Karpas-422 (cell line): ENCODE results near the gene PLB1. TPM values are rescaled to one million over a fixed set of nuclear protein-coding genes. Genes with fewer than 3 reads are reported as not detected.

Experiments
- DNase-seq: peaks from one replicate; pipeline ENCODE4 v3.0.0-alpha.2; 2015
- H2AFZ ChIP-seq: fragments of 200-600 bp; sonication (generic); 2 replicates; pipeline ENCODE4 v1.6.1; 2014; ENCODE audit warnings: antibody characterized with exemption, low read length, mixed read lengths
- H3K27ac ChIP-seq: fragments of 200-600 bp; sonication (generic); 2 replicates; pipeline ENCODE4 v1.5.1; 2014; ENCODE audit warnings: mild to moderate bottlenecking, low read length, moderate library complexity
- H3K27me3 ChIP-seq: fragments of 200-600 bp; sonication (generic); 2 replicates; pipeline ENCODE4 v1.6.1; 2014; ENCODE audit warnings: low read length, mixed read lengths
- H3K36me3 ChIP-seq: fragments of 200-600 bp; sonication (generic); 2 replicates; pipeline ENCODE4 v1.6.1; 2014; ENCODE audit warnings: low read length, mixed read lengths; ENCODE audit not compliant: insufficient read depth
- H3K4me1 ChIP-seq: fragments of 200-600 bp; sonication (generic); 2 replicates; pipeline ENCODE4 v1.6.1; 2014; ENCODE audit warnings: mild to moderate bottlenecking, low read length, mixed read lengths
- H3K4me2 ChIP-seq: fragments of 200-600 bp; sonication (generic); 2 replicates; pipeline ENCODE4 v1.6.1; 2014; ENCODE audit warnings: low read length, low read depth, mild to moderate bottlenecking; ENCODE audit not compliant: poor library complexity, severe bottlenecking
- H3K4me3 ChIP-seq: fragments of 200-600 bp; sonication (generic); 2 replicates; pipeline ENCODE4 v1.5.1; 2014; ENCODE audit warnings: mild to moderate bottlenecking, antibody characterized with exemption, low read length, mixed read lengths
- H3K79me2 ChIP-seq: fragments of 200-600 bp; sonication (generic); 2 replicates; pipeline ENCODE4 v1.6.1; 2014; ENCODE audit warnings: mild to moderate bottlenecking, low read length, mixed read lengths
- H3K9ac ChIP-seq: fragments of 200-600 bp; sonication (generic); 2 replicates; pipeline ENCODE4 v1.6.0; 2014; ENCODE audit warnings: low read length
- H3K9me2 ChIP-seq: fragments of 200-600 bp; sonication (generic), shearing (Covaris generic); replicated peaks from 2 replicates; pipeline ENCODE4 v1.6.0; 2014; ENCODE audit warnings: mild to moderate bottlenecking, low read length, moderate library complexity; ENCODE audit not compliant: insufficient read depth
- H3K9me3 ChIP-seq: fragments of 300-700, 200-600 bp; sonication (generic); 2 replicates; pipeline ENCODE4 v1.6.1; 2014; ENCODE audit warnings: low read length, mixed read lengths
- H4K20me1 ChIP-seq: fragments of 200-600 bp; sonication (generic); 2 replicates; pipeline ENCODE4 v1.6.1; 2014; ENCODE audit warnings: mild to moderate bottlenecking, antibody characterized with exemption, low read length, low read depth; ENCODE audit not compliant: insufficient read depth
- total RNA-seq: library from RNA; depleted of rRNA; stranded (reverse); fragments of >200 nt; shearing (Covaris generic); gene quantifications from 2 replicates; pipeline ENCODE4 v1.2.3, GENCODE V29; 2014; ENCODE audit warnings: low replicate concordance

PLB1 gene
- total RNA-seq, 1 experiment from 2014 or later, result not detected

GRCh38 chr2:28513097-28513496 lies 17.2 kb downstream of the PLB1 start:
- no peak overlapping the region for H2AFZ ChIP-seq
- no peaks in the 10 kb centered on the region for H3K9me3 ChIP-seq
- H3K4me1 ChIP-seq, result no peaks in the 10 kb centered on the region
- H3K36me3 ChIP-seq, result no peaks in the 10 kb centered on the region
- H4K20me1 ChIP-seq, result no peaks in the 10 kb centered on the region
- DNase-seq, result no peak
- no peak overlapping the region for H3K4me2 ChIP-seq
- no peak overlapping the region for H3K27ac ChIP-seq
- no peak overlapping the region for H3K9ac ChIP-seq
- no peaks in the 10 kb centered on the region for H3K27me3 ChIP-seq
- H3K9me2 ChIP-seq, result no peaks in the 10 kb centered on the region
- H3K4me3 ChIP-seq, result no peak overlapping the region
- no peaks in the 10 kb centered on the region for H3K79me2 ChIP-seq

DNA sequence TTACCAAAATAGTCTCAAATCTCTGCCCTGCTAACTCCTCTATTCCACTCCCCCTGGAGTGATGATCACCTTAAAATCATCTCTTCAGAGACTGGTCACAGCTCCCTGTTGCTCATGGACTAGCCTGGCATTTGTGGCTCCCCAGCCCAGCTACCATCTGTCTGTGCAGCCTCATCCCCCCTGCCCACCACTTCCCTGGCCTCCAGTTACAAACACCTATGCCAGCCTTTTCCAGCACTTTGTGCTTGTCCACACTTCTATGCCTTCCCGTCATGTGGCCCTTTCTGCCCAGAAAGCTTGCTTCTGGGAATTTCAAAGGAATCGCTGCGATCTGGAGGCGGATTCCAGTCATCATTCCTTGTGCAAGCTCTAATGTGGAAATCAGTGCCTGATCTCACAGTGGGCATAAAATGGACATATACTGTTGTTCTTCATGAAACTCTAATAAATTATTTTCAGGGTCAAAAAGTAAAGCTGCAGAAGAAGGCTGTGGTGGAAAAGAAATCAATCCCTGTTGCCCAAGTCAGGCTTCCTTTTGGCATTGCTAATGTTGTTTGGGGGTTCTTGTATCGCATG lies 19.4 kb downstream of the PLB1 start:
- DNase-seq, result no peak
- no peaks in the 10 kb centered on the region for H3K9me2 ChIP-seq

GRCh38 chr2:28516430-28516829 lies 20.6 kb downstream of the PLB1 start:
- no peak overlapping the region for H3K4me3 ChIP-seq
- no peaks in the 10 kb centered on the region for H3K36me3 ChIP-seq
- no peaks in the 10 kb centered on the region for H3K79me2 ChIP-seq

More for the DNA sequence above, 19.4 kb downstream of the PLB1 start:
- no peak overlapping the region for H3K4me2 ChIP-seq
- H3K4me1 ChIP-seq, result no peaks in the 10 kb centered on the region
- no peak overlapping the region for H3K9ac ChIP-seq
- H3K36me3 ChIP-seq, result no peaks in the 10 kb centered on the region
- no peak overlapping the region for H3K4me3 ChIP-seq
- no peaks in the 10 kb centered on the region for H4K20me1 ChIP-seq
- no peaks in the 10 kb centered on the region for H3K79me2 ChIP-seq
- H3K27ac ChIP-seq, result no peak overlapping the region
- no peak overlapping the region for H2AFZ ChIP-seq
- H3K27me3 ChIP-seq, result no peaks in the 10 kb centered on the region
- no peaks in the 10 kb centered on the region for H3K9me3 ChIP-seq

GRCh38 chr2:28516950-28517349 lies 21.1 kb downstream of the PLB1 start:
- H3K9ac ChIP-seq, result no peak overlapping the region
- no peak overlapping the region for H2AFZ ChIP-seq
- H3K36me3 ChIP-seq, result no peaks in the 10 kb centered on the region
- H3K4me2 ChIP-seq, result no peak overlapping the region
- no peak overlapping the region for H3K4me3 ChIP-seq
- no peak for DNase-seq
- no peaks in the 10 kb centered on the region for H3K79me2 ChIP-seq
- no peaks in the 10 kb centered on the region for H3K27me3 ChIP-seq
- no peaks in the 10 kb centered on the region for H3K9me3 ChIP-seq
- no peaks in the 10 kb centered on the region for H4K20me1 ChIP-seq
- peaks cover 6% of the 10 kb centered on the region for H3K4me1 ChIP-seq
- no peaks in the 10 kb centered on the region for H3K9me2 ChIP-seq
- H3K27ac ChIP-seq, result no peak overlapping the region

More at GRCh38 chr2:28516430-28516829, 20.6 kb downstream of the PLB1 start:
- DNase-seq, result no peak
- H3K27ac ChIP-seq, result no peak overlapping the region
- no peaks in the 10 kb centered on the region for H3K27me3 ChIP-seq
- H3K9me2 ChIP-seq, result no peaks in the 10 kb centered on the region
- no peak overlapping the region for H3K4me2 ChIP-seq
- H2AFZ ChIP-seq, result no peak overlapping the region
- H3K9me3 ChIP-seq, result no peaks in the 10 kb centered on the region
- peaks cover 4% of the 10 kb centered on the region for H3K4me1 ChIP-seq
- H4K20me1 ChIP-seq, result no peaks in the 10 kb centered on the region
- no peak overlapping the region for H3K9ac ChIP-seq

- H3K4me2 ChIP-seq, result peak overlapping the region; percentile 11
- H3K79me2 ChIP-seq, result no peaks in the 10 kb centered on the region
- no peak overlapping the region for H3K9ac ChIP-seq
- H3K27ac ChIP-seq, result no peak overlapping the region
- H2AFZ ChIP-seq, result no peak overlapping the region
- peaks cover 6% of the 10 kb centered on the region for H3K4me1 ChIP-seq
- no peaks in the 10 kb centered on the region for H3K9me2 ChIP-seq
- no peak for DNase-seq
- no peaks in the 10 kb centered on the region for H3K36me3 ChIP-seq
- no peaks in the 10 kb centered on the region for H3K9me3 ChIP-seq
- 0 out of 2 replicates have a peak, but pooled peaks cover 2% of the 10 kb centered on the region for H3K27me3 ChIP-seq
- H4K20me1 ChIP-seq, result no peaks in the 10 kb centered on the region
- H3K4me3 ChIP-seq, result no peak overlapping the region
Measured at GRCh38 chr2:28521663-28522062, 25.8 kb downstream of the PLB1 start.

DNA sequence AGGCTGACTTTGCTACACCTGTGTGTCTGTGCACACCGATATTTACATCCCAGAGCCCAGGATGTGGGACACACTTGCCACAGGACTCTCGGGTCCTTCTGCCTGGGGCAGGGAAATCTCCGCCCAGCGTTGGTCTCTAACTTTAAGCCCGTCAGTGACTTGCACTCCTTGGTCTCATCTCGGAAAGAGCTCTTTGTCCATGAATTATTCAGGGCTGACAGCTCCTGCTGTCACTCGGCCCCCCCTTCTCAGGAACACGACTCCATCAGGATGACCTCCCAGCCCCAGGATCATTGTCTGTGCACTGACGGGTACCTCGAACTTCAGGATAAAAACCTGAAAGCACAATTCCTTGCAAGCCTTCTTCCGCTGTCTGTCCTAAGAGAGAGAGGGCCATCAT lies 26.6 kb downstream of the PLB1 start:
- Histone ChIP-seq H4K20me1 (no peaks in the 10 kb centered on the region), H2AFZ (no peak overlapping the region), H3K9me2 (no peaks in the 10 kb centered on the region), H3K4me3 (no peak overlapping the region), H3K9me3 (no peaks in the 10 kb centered on the region), H3K79me2 (no peaks in the 10 kb centered on the region), H3K9ac (no peak overlapping the region), H3K4me1 (peaks cover 6% of the 10 kb centered on the region), H3K27ac (no peak overlapping the region), H3K36me3 (no peaks in the 10 kb centered on the region), H3K27me3 (0 out of 2 replicates have a peak, but pooled peaks cover 2% of the 10 kb centered on the region), H3K4me2 (no peak overlapping the region)
- DNase-seq, result no peak

GRCh38 chr2:28523902-28524301 lies 28.0 kb downstream of the PLB1 start:
- Histone ChIP-seq H4K20me1 (no peaks in the 10 kb centered on the region), H2AFZ (no peak overlapping the region), H3K9ac (no peak overlapping the region), H3K27ac (no peak overlapping the region), H3K9me3 (no peaks in the 10 kb centered on the region), H3K79me2 (no peaks in the 10 kb centered on the region), H3K4me1 (peaks cover 6% of the 10 kb centered on the region), H3K9me2 (no peaks in the 10 kb centered on the region), H3K36me3 (no peaks in the 10 kb centered on the region), H3K4me3 (no peak overlapping the region), H3K27me3 (0 out of 2 replicates have a peak, but pooled peaks cover 2% of the 10 kb centered on the region), H3K4me2 (no peak overlapping the region)
- DNase-seq, result no peak

GRCh38 chr2:28525481-28525880 lies 29.6 kb downstream of the PLB1 start:
- Histone ChIP-seq H3K9ac (no peak overlapping the region), H3K79me2 (no peaks in the 10 kb centered on the region), H3K9me2 (no peaks in the 10 kb centered on the region), H2AFZ (no peak overlapping the region), H3K4me2 (no peak overlapping the region), H3K27me3 (0 out of 2 replicates have a peak, but pooled peaks cover 2% of the 10 kb centered on the region), H3K9me3 (no peaks in the 10 kb centered on the region), H3K4me1 (peaks cover 6% of the 10 kb centered on the region), H4K20me1 (no peaks in the 10 kb centered on the region), H3K36me3 (no peaks in the 10 kb centered on the region), H3K27ac (no peak overlapping the region), H3K4me3 (no peak overlapping the region)
- no peak for DNase-seq
